ENCODE results near the gene PELO.

DNA sequence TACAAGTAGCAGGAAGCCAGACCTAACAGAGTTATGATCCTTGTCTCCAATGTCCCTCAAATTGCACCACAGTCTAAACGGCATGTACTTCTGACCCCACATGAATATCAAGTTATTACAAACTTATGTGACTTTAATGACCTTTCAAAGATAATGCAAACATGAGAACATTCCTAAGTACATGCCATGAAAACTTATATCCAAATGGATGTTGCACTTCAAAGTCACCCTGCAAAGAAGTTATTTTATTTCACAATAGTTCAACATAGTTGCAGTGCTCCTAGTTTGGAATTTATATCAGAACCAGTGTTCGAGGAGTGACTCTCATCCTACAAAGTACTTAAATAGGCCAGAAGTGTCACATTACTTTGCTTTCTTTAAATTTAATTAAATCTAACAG, 41.2 kb upstream of the PELO start:
- TF ChIP-seq ZNF658 (tag by site-specific recombination; IDR thresholded peaks at IDR 0.05) (no peak), GLI4 (tag by site-specific recombination; IDR thresholded peaks at IDR 0.05) (no peak), SP2 (tag by site-specific recombination; IDR thresholded peaks at IDR 0.05) (no peak), KLF10 (tag by site-specific recombination; IDR thresholded peaks at IDR 0.05) (no peak), ZNF274 (IDR thresholded peaks at IDR 0.05; ENCODE audit: low read length) (no peak), ZNF274 (tag by site-specific recombination; IDR thresholded peaks at IDR 0.05; ENCODE audit: borderline replicate concordance) (no peak), TRIM28 (IDR thresholded peaks at IDR 0.05; ENCODE audit: borderline replicate concordance, low read length) (no peak), ZFP41 (tag by site-specific recombination; IDR thresholded peaks at IDR 0.05; ENCODE audit: borderline replicate concordance) (no peak), ZNF521 (tag by site-specific recombination; IDR thresholded peaks at IDR 0.05) (no peak), ZBTB17 (tag by site-specific recombination; IDR thresholded peaks at IDR 0.05) (no peak)
- TF ChIP-seq, protein P1, sequence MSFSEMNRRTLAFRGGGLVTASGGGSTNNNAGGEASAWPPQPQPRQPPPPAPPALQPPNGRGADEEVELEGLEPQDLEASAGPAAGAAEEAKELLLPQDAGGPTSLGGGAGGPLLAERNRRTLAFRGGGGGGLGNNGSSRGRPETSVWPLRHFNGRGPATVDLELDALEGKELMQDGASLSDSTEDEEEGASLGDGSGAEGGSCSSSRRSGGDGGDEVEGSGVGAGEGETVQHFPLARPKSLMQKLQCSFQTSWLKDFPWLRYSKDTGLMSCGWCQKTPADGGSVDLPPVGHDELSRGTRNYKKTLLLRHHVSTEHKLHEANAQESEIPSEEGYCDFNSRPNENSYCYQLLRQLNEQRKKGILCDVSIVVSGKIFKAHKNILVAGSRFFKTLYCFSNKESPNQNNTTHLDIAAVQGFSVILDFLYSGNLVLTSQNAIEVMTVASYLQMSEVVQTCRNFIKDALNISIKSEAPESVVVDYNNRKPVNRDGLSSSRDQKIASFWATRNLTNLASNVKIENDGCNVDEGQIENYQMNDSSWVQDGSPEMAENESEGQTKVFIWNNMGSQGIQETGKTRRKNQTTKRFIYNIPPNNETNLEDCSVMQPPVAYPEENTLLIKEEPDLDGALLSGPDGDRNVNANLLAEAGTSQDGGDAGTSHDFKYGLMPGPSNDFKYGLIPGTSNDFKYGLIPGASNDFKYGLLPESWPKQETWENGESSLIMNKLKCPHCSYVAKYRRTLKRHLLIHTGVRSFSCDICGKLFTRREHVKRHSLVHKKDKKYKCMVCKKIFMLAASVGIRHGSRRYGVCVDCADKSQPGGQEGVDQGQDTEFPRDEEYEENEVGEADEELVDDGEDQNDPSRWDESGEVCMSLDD (tag by site-specific recombination; IDR thresholded peaks at IDR 0.05) = no peak
- TF ChIP-seq, protein P2, sequence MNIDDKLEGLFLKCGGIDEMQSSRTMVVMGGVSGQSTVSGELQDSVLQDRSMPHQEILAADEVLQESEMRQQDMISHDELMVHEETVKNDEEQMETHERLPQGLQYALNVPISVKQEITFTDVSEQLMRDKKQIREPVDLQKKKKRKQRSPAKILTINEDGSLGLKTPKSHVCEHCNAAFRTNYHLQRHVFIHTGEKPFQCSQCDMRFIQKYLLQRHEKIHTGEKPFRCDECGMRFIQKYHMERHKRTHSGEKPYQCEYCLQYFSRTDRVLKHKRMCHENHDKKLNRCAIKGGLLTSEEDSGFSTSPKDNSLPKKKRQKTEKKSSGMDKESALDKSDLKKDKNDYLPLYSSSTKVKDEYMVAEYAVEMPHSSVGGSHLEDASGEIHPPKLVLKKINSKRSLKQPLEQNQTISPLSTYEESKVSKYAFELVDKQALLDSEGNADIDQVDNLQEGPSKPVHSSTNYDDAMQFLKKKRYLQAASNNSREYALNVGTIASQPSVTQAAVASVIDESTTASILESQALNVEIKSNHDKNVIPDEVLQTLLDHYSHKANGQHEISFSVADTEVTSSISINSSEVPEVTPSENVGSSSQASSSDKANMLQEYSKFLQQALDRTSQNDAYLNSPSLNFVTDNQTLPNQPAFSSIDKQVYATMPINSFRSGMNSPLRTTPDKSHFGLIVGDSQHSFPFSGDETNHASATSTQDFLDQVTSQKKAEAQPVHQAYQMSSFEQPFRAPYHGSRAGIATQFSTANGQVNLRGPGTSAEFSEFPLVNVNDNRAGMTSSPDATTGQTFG (tag by site-specific recombination; IDR thresholded peaks at IDR 0.05; ENCODE audit: borderline replicate concordance) = no peak
- TF ChIP-seq, protein P3, sequence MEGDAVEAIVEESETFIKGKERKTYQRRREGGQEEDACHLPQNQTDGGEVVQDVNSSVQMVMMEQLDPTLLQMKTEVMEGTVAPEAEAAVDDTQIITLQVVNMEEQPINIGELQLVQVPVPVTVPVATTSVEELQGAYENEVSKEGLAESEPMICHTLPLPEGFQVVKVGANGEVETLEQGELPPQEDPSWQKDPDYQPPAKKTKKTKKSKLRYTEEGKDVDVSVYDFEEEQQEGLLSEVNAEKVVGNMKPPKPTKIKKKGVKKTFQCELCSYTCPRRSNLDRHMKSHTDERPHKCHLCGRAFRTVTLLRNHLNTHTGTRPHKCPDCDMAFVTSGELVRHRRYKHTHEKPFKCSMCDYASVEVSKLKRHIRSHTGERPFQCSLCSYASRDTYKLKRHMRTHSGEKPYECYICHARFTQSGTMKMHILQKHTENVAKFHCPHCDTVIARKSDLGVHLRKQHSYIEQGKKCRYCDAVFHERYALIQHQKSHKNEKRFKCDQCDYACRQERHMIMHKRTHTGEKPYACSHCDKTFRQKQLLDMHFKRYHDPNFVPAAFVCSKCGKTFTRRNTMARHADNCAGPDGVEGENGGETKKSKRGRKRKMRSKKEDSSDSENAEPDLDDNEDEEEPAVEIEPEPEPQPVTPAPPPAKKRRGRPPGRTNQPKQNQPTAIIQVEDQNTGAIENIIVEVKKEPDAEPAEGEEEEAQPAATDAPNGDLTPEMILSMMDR (tag by site-specific recombination; IDR thresholded peaks at IDR 0.05) = no peak
- TF ChIP-seq, protein P4, sequence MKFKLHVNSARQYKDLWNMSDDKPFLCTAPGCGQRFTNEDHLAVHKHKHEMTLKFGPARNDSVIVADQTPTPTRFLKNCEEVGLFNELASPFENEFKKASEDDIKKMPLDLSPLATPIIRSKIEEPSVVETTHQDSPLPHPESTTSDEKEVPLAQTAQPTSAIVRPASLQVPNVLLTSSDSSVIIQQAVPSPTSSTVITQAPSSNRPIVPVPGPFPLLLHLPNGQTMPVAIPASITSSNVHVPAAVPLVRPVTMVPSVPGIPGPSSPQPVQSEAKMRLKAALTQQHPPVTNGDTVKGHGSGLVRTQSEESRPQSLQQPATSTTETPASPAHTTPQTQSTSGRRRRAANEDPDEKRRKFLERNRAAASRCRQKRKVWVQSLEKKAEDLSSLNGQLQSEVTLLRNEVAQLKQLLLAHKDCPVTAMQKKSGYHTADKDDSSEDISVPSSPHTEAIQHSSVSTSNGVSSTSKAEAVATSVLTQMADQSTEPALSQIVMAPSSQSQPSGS (tag by site-specific recombination; IDR thresholded peaks at IDR 0.05; ENCODE audit: low read depth) = no peak
- TF ChIP-seq, protein P5, sequence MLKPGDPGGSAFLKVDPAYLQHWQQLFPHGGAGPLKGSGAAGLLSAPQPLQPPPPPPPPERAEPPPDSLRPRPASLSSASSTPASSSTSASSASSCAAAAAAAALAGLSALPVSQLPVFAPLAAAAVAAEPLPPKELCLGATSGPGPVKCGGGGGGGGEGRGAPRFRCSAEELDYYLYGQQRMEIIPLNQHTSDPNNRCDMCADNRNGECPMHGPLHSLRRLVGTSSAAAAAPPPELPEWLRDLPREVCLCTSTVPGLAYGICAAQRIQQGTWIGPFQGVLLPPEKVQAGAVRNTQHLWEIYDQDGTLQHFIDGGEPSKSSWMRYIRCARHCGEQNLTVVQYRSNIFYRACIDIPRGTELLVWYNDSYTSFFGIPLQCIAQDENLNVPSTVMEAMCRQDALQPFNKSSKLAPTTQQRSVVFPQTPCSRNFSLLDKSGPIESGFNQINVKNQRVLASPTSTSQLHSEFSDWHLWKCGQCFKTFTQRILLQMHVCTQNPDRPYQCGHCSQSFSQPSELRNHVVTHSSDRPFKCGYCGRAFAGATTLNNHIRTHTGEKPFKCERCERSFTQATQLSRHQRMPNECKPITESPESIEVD (tag by site-specific recombination; IDR thresholded peaks at IDR 0.05) = no peak

Data from HEK293 (cell line).